IMR-90 (cell line): ENCODE measurements around the gene KLF11. TPM values are rescaled to one million over a fixed set of nuclear protein-coding genes. Genes with fewer than 3 reads are reported as not detected.
A peak's percentile ranks its signal among the peaks of the same experiment; 100 is the strongest.

Experiments
- ATAC-seq: fragments of 200-7000 bp; cut with Tn5 transposase; 2 replicates; pipeline ENCODE4 v1.9.1; 2020; ENCODE audit warnings: low read depth, mild to moderate bottlenecking, moderate library complexity
- BruUV-seq: library from RNA; stranded (reverse); fragments of 400-500 nt; replicated peaks from 2 replicates; lab custom pipeline; 2021; lab: Mats Ljungman, UMichigan
- CTCF ChIA-PET: fragments of 300-600 bp; formaldehyde crosslinking; extraction: SDS; loops from one replicate; lab custom pipeline; 2021; ENCODE audit warnings: antibody characterized with exemption; lab: Yijun Ruan, JAX
- POLR2A ChIA-PET: fragments of 300-600 bp; sonication (Branson Sonifier 250); formaldehyde crosslinking; loops from one replicate; lab custom pipeline; 2022; ENCODE audit warnings: antibody characterized with exemption; ENCODE audit not compliant: unreplicated experiment; lab: Charles Lee
- DNase-seq: peaks from one replicate; pipeline ENCODE4 v3.0.0; 2013
- H2AFZ ChIP-seq: replicated peaks from 2 replicates; pipeline ENCODE3; 2013; ENCODE audit warnings: low read length, mild to moderate bottlenecking; ENCODE audit not compliant: poor library complexity
- H2AK5ac ChIP-seq: 2 replicates; pipeline ENCODE4 v1.6.1; 2013; ENCODE audit warnings: low read depth, low read length, inconsistent platforms
- H2AK9ac ChIP-seq: replicated peaks from 2 replicates; pipeline ENCODE3; 2013; ENCODE audit warnings: mild to moderate bottlenecking, low read depth, low read length, moderate library complexity; ENCODE audit not compliant: poor library complexity
- H2BK120ac ChIP-seq: 2 replicates; pipeline ENCODE4 v1.6.1; 2013; ENCODE audit warnings: low read depth, low read length, inconsistent platforms
- H2BK15ac ChIP-seq: 3 replicates; pipeline ENCODE4 v1.6.1; 2013; ENCODE audit warnings: low read depth, low read length, inconsistent platforms
- H2BK20ac ChIP-seq: 2 replicates; pipeline ENCODE4 v1.6.1; 2013; ENCODE audit warnings: low read depth, mild to moderate bottlenecking, inconsistent platforms, low read length, moderate library complexity
- H2BK5ac ChIP-seq: 2 replicates; pipeline ENCODE4 v1.6.1; 2013; ENCODE audit warnings: mild to moderate bottlenecking, low read depth, low read length, inconsistent platforms; ENCODE audit not compliant: poor library complexity, severe bottlenecking
- H3K14ac ChIP-seq: replicated peaks from 2 replicates; pipeline ENCODE4 v1.6.1; 2013; ENCODE audit warnings: low read depth, low read length, inconsistent platforms
- H3K18ac ChIP-seq: 2 replicates; pipeline ENCODE4 v1.6.1; 2013; ENCODE audit warnings: low read depth, low read length, control low read depth
- H3K23ac ChIP-seq: 2 replicates; pipeline ENCODE4 v1.6.1; 2013; ENCODE audit warnings: low read depth, low read length, inconsistent platforms
- H3K27ac ChIP-seq: 2 replicates; pipeline ENCODE4 v1.5.1; 2013; ENCODE audit warnings: mild to moderate bottlenecking, control low read depth, low read length; ENCODE audit not compliant: insufficient read depth
- H3K27me3 ChIP-seq: 2 replicates; pipeline ENCODE4 v1.6.1; 2013; ENCODE audit warnings: low read length; ENCODE audit not compliant: control insufficient read depth, insufficient read depth
- H3K36me3 ChIP-seq: 2 replicates; pipeline ENCODE4 v1.6.1; 2013; ENCODE audit warnings: low read length, mixed read lengths; ENCODE audit not compliant: control insufficient read depth, insufficient read depth
- H3K4ac ChIP-seq: 2 replicates; pipeline ENCODE4 v1.6.1; 2013; ENCODE audit warnings: low read depth, low read length, inconsistent platforms
- H3K4me1 ChIP-seq: 2 replicates; pipeline ENCODE4 v1.6.1; 2013; ENCODE audit warnings: low read length, mixed read lengths; ENCODE audit not compliant: control insufficient read depth, insufficient read depth
- H3K4me2 ChIP-seq: 2 replicates; pipeline ENCODE4 v1.6.1; 2013; ENCODE audit warnings: low read depth, mild to moderate bottlenecking, control low read depth, low read length, moderate library complexity
- H3K4me3 ChIP-seq: 2 replicates; pipeline ENCODE4 v1.5.1; 2013; ENCODE audit warnings: low read depth, mild to moderate bottlenecking, control low read depth, low read length, moderate library complexity; ENCODE audit not compliant: insufficient read depth
- H3K56ac ChIP-seq: 2 replicates; pipeline ENCODE4 v1.6.1; 2013; ENCODE audit warnings: low read length, inconsistent platforms; ENCODE audit not compliant: insufficient read depth; ENCODE audit errors: extremely low read depth
- H3K79me1 ChIP-seq, 2 experiments: 2 replicates each; pipeline ENCODE4 v1.6.1; 2013; ENCODE audit warnings: low read length in 2 of 2, inconsistent platforms in 1 of 2, low read depth in 1 of 2
- H3K9ac ChIP-seq: 2 replicates; pipeline ENCODE4 v1.6.1; 2013; ENCODE audit warnings: low read depth, low read length, control low read depth
- H3K9me1 ChIP-seq: 2 replicates; pipeline ENCODE4 v1.6.1; 2013; ENCODE audit warnings: low read length, inconsistent platforms; ENCODE audit not compliant: insufficient read depth
- H3K9me3 ChIP-seq: 2 replicates; pipeline ENCODE4 v1.6.1; 2013; ENCODE audit warnings: low read length; ENCODE audit not compliant: control insufficient read depth, insufficient read depth
- H4K20me1 ChIP-seq: 2 replicates; pipeline ENCODE4 v1.6.1; 2013; ENCODE audit warnings: low read length, inconsistent platforms; ENCODE audit not compliant: insufficient read depth
- H4K5ac ChIP-seq: 2 replicates; pipeline ENCODE4 v1.6.1; 2013; ENCODE audit warnings: mild to moderate bottlenecking, low read depth, low read length, control low read depth
- H4K8ac ChIP-seq, 2 experiments: 2 replicates each; pipeline ENCODE4 v1.6.1; 2013; ENCODE audit warnings: low read depth in 2 of 2, low read length in 2 of 2, control low read depth in 1 of 2, inconsistent platforms in 1 of 2
- H4K91ac ChIP-seq: 2 replicates; pipeline ENCODE4 v1.6.1; 2013; ENCODE audit warnings: low read depth, low read length, inconsistent platforms; ENCODE audit not compliant: insufficient read depth
- MAFK ChIP-seq: IDR thresholded peaks from 2 replicates; pipeline ENCODE4 v1.6.1; 2012; ENCODE audit warnings: low read depth, low read length, improper control_type of control experiment
- MXI1 ChIP-seq: IDR thresholded peaks from 2 replicates; pipeline ENCODE4 v1.6.1; 2012; ENCODE audit warnings: low read depth, mild to moderate bottlenecking, low read length, moderate library complexity, borderline replicate concordance
- POLR2A ChIP-seq: IDR thresholded peaks from 2 replicates; pipeline ENCODE4 v1.6.1; 2012; ENCODE audit warnings: mild to moderate bottlenecking, low read depth, low read length
- WGBS, 2 experiments: methylation state at CpG; one replicate each; pipeline versions ENCODE4 v1.1.5 to v1.1.7; 2013; ENCODE audit warnings: missing lambda C conversion rate in 2 of 2; ENCODE audit not compliant: insufficient read length in 1 of 2; ENCODE audit errors: extremely low coverage in 2 of 2; 5-methylcytosine and 5-hydroxymethylcytosine counted together
- dilution Hi-C: fragments of 300-500 bp; cut with HindIII; formaldehyde crosslinking; loops from one replicate; pipeline ENCODE4 v1.14.3; 2018; ENCODE audit warnings: low sequenced_read_pairs; ENCODE audit not compliant: unreplicated experiment
- in situ Hi-C: fragments of 300-500 bp; cut with MboI; formaldehyde crosslinking; loops from 3 replicates; pipeline ENCODE4 v1.14.3; 2019; ENCODE audit warnings: low sequenced_read_pairs, inconsistent platforms, mixed read lengths
- intact Hi-C: fragments of 100-400 bp; cut with micrococcal nuclease; formaldehyde crosslinking; loops from 2 replicates; pipeline ENCODE4 v1.10.0; 2022
- polyA plus RNA-seq, 3 experiments: library from polyadenylated mRNA; depleted of rRNA; stranded (reverse); fragments of >200 nt; gene quantifications; 2 replicates each; pipeline ENCODE4 v1.2.3, GENCODE V29; 2012; ENCODE audit warnings: low replicate concordance in 1 of 3
- total RNA-seq: library from RNA; depleted of rRNA; stranded (reverse); fragments of >200 nt; gene quantifications from 2 replicates; pipeline ENCODE4 v1.2.3, GENCODE V29; 2012
- TF ChIP-seq, protein P1 (sequence below): fragments of 150-350 bp; IDR thresholded peaks from 2 replicates; pipeline ENCODE4 v1.6.1; 2016; ENCODE audit warnings: low read depth, mild to moderate bottlenecking, low read length, moderate library complexity, borderline replicate concordance

KLF11 gene
- total and polyA plus RNA-seq, 2 of the 4 experiments (the other 2 are of a cell fraction): 2.0 to 2.4 TPM

GRCh38 chr2:10022966-10023662, 20.2 kb upstream of the KLF11 start:
- in situ Hi-C loops (no loop called here), intact Hi-C loops (no loop called here), dilution Hi-C loops (no loop called here)
- Histone ChIP-seq H3K27me3 (peaks cover 8% of the 10 kb centered on the region; the same call in 1 of the 2 replicates), H2BK5ac (no peak overlapping the region), H3K9me1 (peaks cover 6% of the 10 kb centered on the region; the same call in 1 of the 2 replicates), H3K56ac (no peak overlapping the region), H4K20me1 (no peaks in the 10 kb centered on the region), H3K79me1 (no peaks in the 10 kb centered on the region), H3K4me1 (peaks cover 2% of the 10 kb centered on the region; the same call in 1 of the 2 replicates), H3K27ac (no peak overlapping the region), H2BK120ac (no peak overlapping the region), H3K4ac (no peak overlapping the region), H3K4me3 (no peak overlapping the region), H3K18ac (no peak overlapping the region), H2AK5ac (peak overlapping the region; percentile 16; the same call in 1 of the 2 replicates), H3K23ac (no peak overlapping the region), H2BK15ac (no peak overlapping the region), H4K8ac (no peak overlapping the region), H2AFZ (no peak overlapping the region), H3K36me3 (no peaks in the 10 kb centered on the region), H2AK9ac (no peak overlapping the region), H3K9me3 (peaks cover 2% of the 10 kb centered on the region; the same call in 1 of the 2 replicates), H4K91ac (no peak overlapping the region), H3K4me2 (no peak overlapping the region), H3K14ac (no peak overlapping the region), H2BK20ac (no peak overlapping the region), H4K5ac (no peak overlapping the region), H3K9ac (no peak overlapping the region)
- no peak for DNase-seq
- no peak for ATAC-seq
- BruUV-seq: no TSS peak
- POLR2A ChIA-PET: no interaction called here
- TF ChIP-seq POLR2A (no peak), MXI1 (no peak), MAFK (no peak)
- TF ChIP-seq, protein P1, sequence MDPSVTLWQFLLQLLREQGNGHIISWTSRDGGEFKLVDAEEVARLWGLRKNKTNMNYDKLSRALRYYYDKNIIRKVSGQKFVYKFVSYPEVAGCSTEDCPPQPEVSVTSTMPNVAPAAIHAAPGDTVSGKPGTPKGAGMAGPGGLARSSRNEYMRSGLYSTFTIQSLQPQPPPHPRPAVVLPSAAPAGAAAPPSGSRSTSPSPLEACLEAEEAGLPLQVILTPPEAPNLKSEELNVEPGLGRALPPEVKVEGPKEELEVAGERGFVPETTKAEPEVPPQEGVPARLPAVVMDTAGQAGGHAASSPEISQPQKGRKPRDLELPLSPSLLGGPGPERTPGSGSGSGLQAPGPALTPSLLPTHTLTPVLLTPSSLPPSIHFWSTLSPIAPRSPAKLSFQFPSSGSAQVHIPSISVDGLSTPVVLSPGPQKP: no peak
- CTCF ChIA-PET: no interaction called here
- WGBS, 2 experiments: 83% methylated on average over 2 of the region's 10 CpGs; no CpG with 5 or more reads in 1 of the 2 experiments
